SK-N-SH (cell line): Measurements from ENCODE around the gene NCAPH2.

Source experiments
- RFX5 ChIP-seq: IDR thresholded peaks from 2 replicates; pipeline ENCODE4 v1.6.1; 2012; ENCODE audit warnings: mild to moderate bottlenecking, improper control_type of control experiment, low read length
- USF2 ChIP-seq: fragments of 150-350 bp; IDR thresholded peaks from 2 replicates; pipeline ENCODE4 v1.6.1; 2017; ENCODE audit warnings: antibody characterized with exemption, low read length, low read depth, borderline replicate concordance

DNA sequence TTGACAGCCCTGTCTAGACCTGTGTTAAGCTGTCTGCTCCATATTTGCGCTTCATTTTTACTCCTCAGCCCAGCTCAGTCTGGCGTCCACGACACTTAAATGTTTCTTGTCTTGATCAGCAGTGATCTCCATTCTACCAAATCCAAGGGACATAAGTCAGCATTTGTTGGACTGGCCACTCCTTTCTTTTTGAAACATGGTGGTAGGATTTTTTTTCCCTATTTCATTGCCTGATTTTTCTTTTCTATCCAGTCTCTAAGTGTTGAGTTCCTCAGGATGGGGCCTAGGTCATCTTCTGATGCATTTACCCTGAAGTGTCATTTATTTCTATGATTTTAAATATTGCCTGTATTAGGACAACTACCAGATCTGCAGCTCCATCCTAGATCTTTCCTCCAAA lies 873 bp downstream of the NCAPH2 start:
- no peak for TF ChIP-seq USF2
- TF ChIP-seq RFX5: no peak
